ENCODE data around the gene STK32A.

The STK32A gene

GRCh38 chr5:147406636-147407035 lies 171.8 kb downstream of the STK32A start:
- Mint-ChIP-seq H3K27ac (no peak overlapping the region), H3K4me3 (no peak overlapping the region), H3K4me1 (ENCODE audit: low read depth) (no peaks in the 10 kb centered on the region), H3K36me3 (no peaks in the 10 kb centered on the region), H3K27me3 (no peaks in the 10 kb centered on the region), H3K9me3 (ENCODE audit: low read depth) (no peaks in the 10 kb centered on the region)

GRCh38 chr5:147407094-147407681 lies 172.4 kb downstream of the STK32A start:
- Mint-ChIP-seq H3K27me3 (no peaks in the 10 kb centered on the region), H3K36me3 (no peaks in the 10 kb centered on the region), H3K27ac (no peak overlapping the region), H3K4me1 (ENCODE audit: low read depth) (no peaks in the 10 kb centered on the region), H3K9me3 (ENCODE audit: low read depth) (no peaks in the 10 kb centered on the region), H3K4me3 (no peak overlapping the region)

- Mint-ChIP-seq H3K36me3 (no peaks in the 10 kb centered on the region), H3K27ac (no peak overlapping the region), H3K4me3 (no peak overlapping the region), H3K4me1 (ENCODE audit: low read depth) (no peaks in the 10 kb centered on the region), H3K27me3 (no peaks in the 10 kb centered on the region), H3K9me3 (ENCODE audit: low read depth) (no peaks in the 10 kb centered on the region)
Observed at GRCh38 chr5:147408980-147409379, 174.2 kb downstream of the STK32A start.

GRCh38 chr5:147410496-147411358 lies 175.9 kb downstream of the STK32A start:
- Mint-ChIP-seq H3K27ac (no peak overlapping the region), H3K4me1 (ENCODE audit: low read depth) (no peaks in the 10 kb centered on the region), H3K4me3 (no peak overlapping the region), H3K9me3 (ENCODE audit: low read depth) (no peaks in the 10 kb centered on the region), H3K36me3 (no peaks in the 10 kb centered on the region), H3K27me3 (no peaks in the 10 kb centered on the region)

- Mint-ChIP-seq H3K27me3 (no peaks in the 10 kb centered on the region), H3K36me3 (no peaks in the 10 kb centered on the region), H3K4me3 (no peak overlapping the region), H3K27ac (no peak overlapping the region), H3K9me3 (ENCODE audit: low read depth) (no peaks in the 10 kb centered on the region), H3K4me1 (ENCODE audit: low read depth) (no peaks in the 10 kb centered on the region)
Observed at GRCh38 chr5:147411359-147412319, 176.8 kb downstream of the STK32A start.

GRCh38 chr5:147412561-147412960 lies 177.7 kb downstream of the STK32A start:
- Mint-ChIP-seq H3K27me3 (no peaks in the 10 kb centered on the region), H3K9me3 (ENCODE audit: low read depth) (no peaks in the 10 kb centered on the region), H3K36me3 (no peaks in the 10 kb centered on the region), H3K4me3 (no peak overlapping the region), H3K27ac (no peak overlapping the region), H3K4me1 (ENCODE audit: low read depth) (no peaks in the 10 kb centered on the region)

GRCh38 chr5:147413266-147413665 lies 178.4 kb downstream of the STK32A start:
- Mint-ChIP-seq H3K4me1 (ENCODE audit: low read depth) (no peaks in the 10 kb centered on the region), H3K9me3 (ENCODE audit: low read depth) (no peaks in the 10 kb centered on the region), H3K27me3 (peaks cover 2% of the 10 kb centered on the region), H3K36me3 (no peaks in the 10 kb centered on the region), H3K4me3 (no peak overlapping the region), H3K27ac (no peak overlapping the region)

- H3K27me3 Mint-ChIP-seq = peaks cover 3% of the 10 kb centered on the region
- H3K4me1 Mint-ChIP-seq (ENCODE audit: low read depth) = no peaks in the 10 kb centered on the region
- no peaks in the 10 kb centered on the region for H3K36me3 Mint-ChIP-seq
- H3K4me3 Mint-ChIP-seq = no peak overlapping the region
- no peaks in the 10 kb centered on the region for H3K9me3 Mint-ChIP-seq (ENCODE audit: low read depth)
- H3K27ac Mint-ChIP-seq = no peak overlapping the region
Observed at GRCh38 chr5:147415651-147416050, 180.8 kb downstream of the STK32A start.

- Mint-ChIP-seq H3K27ac (no peak overlapping the region), H3K27me3 (peaks cover 6% of the 10 kb centered on the region), H3K9me3 (ENCODE audit: low read depth) (no peaks in the 10 kb centered on the region), H3K4me3 (no peak overlapping the region), H3K36me3 (no peaks in the 10 kb centered on the region), H3K4me1 (ENCODE audit: low read depth) (no peaks in the 10 kb centered on the region)
Observed at GRCh38 chr5:147417135-147417813, 182.4 kb downstream of the STK32A start.

GRCh38 chr5:147418613-147419012 lies 183.8 kb downstream of the STK32A start:
- Mint-ChIP-seq H3K4me3 (no peak overlapping the region), H3K36me3 (no peaks in the 10 kb centered on the region), H3K27ac (no peak overlapping the region), H3K4me1 (ENCODE audit: low read depth) (no peaks in the 10 kb centered on the region), H3K27me3 (peaks cover 6% of the 10 kb centered on the region), H3K9me3 (ENCODE audit: low read depth) (no peaks in the 10 kb centered on the region)

- no peak overlapping the region for H3K27ac Mint-ChIP-seq
- no peaks in the 10 kb centered on the region for H3K27me3 Mint-ChIP-seq
- no peaks in the 10 kb centered on the region for H3K36me3 Mint-ChIP-seq
Observed at GRCh38 chr5:147426640-147427327, 192.0 kb downstream of the STK32A start.

GRCh38 chr5:147427521-147428401 lies 192.9 kb downstream of the STK32A start:
- no peak overlapping the region for H3K4me3 Mint-ChIP-seq
- no peaks in the 10 kb centered on the region for H3K27me3 Mint-ChIP-seq
- H3K36me3 Mint-ChIP-seq = no peaks in the 10 kb centered on the region
- no peaks in the 10 kb centered on the region for H3K4me1 Mint-ChIP-seq (ENCODE audit: low read depth)
- H3K9me3 Mint-ChIP-seq (ENCODE audit: low read depth) = no peaks in the 10 kb centered on the region
- H3K27ac Mint-ChIP-seq = no peak overlapping the region

More at GRCh38 chr5:147426640-147427327, 192.0 kb downstream of the STK32A start:
- no peak overlapping the region for H3K4me3 Mint-ChIP-seq
- H3K4me1 Mint-ChIP-seq (ENCODE audit: low read depth) = no peaks in the 10 kb centered on the region
- H3K9me3 Mint-ChIP-seq (ENCODE audit: low read depth) = no peaks in the 10 kb centered on the region

- Mint-ChIP-seq H3K27me3 (peaks cover 2% of the 10 kb centered on the region), H3K27ac (no peak overlapping the region), H3K4me3 (no peak overlapping the region), H3K4me1 (ENCODE audit: low read depth) (no peaks in the 10 kb centered on the region), H3K9me3 (ENCODE audit: low read depth) (no peaks in the 10 kb centered on the region), H3K36me3 (no peaks in the 10 kb centered on the region)
Observed at GRCh38 chr5:147430628-147431027, 195.8 kb downstream of the STK32A start.

Measured in activated naive CD8-positive, alpha-beta T cell (primary cell).